ENCODE results near the gene CHMP2A.

The CHMP2A gene

GRCh38 chr19:58555369-58555885, 522 bp upstream of the CHMP2A start (continued):
- peak; percentile 31; the same call in 1 of the 2 replicates for TF ChIP-seq KLF9 (tag by site-specific recombination; IDR thresholded peaks at IDR 0.05; ENCODE audit: low read depth)

- Histone ChIP-seq H3K4me1 (ENCODE audit: control insufficient read depth, insufficient read depth, low read length) (peaks cover 11% of the 10 kb centered on the region), H3K27ac (ENCODE audit: extremely low read depth, low read depth, low read length) (peak overlapping the region; percentile 99), H3K36me3 (ENCODE audit: control insufficient read depth in 2 of 2, insufficient read depth in 1 of 2, low read length in 2 of 2) (peaks cover 33 to 70% of the 10 kb centered on the region in 2 experiments), H3K9me3 (ENCODE audit: control insufficient read depth, insufficient read depth, low read depth, low read length) (no peaks in the 10 kb centered on the region), H3K4me3 (ENCODE audit: low read depth, low read length) (peak overlapping the region; percentile 64)
- ChIA-PET CTCF (interaction anchor here (1.7 to 2.7 kb wide), 3 partner anchors 10 to 34 kb away, joined by 6 to 20 read pairs (median 10); partner anchors contain the start of genes TRIM28 and ZBTB45), POLR2A (interaction anchor here (0.7 to 4.6 kb wide), 13 partner anchors 8 to 292 kb away, joined by 3 to 128 read pairs (median 7); partner anchors contain the start of genes TRIM28, ZBTB45, ZNF446 and ZNF497)
- TF ChIP-seq PRDM10 (tag by site-specific recombination; IDR thresholded peaks at IDR 0.05), result peak; percentile 95
- no peak for TF ChIP-seq ZNF660 (tag by site-specific recombination; IDR thresholded peaks at IDR 0.05)
- TF ChIP-seq ZNF214 (tag by site-specific recombination; IDR thresholded peaks at IDR 0.05; ENCODE audit: borderline replicate concordance), result no peak
- peak; percentile 23 for TF ChIP-seq ZNF335 (tag by site-specific recombination; conservative IDR thresholded peaks at IDR 0.05)
Measured at GRCh38 chr19:58553799-58554493, 959 bp downstream of the CHMP2A start.

- Histone ChIP-seq H3K4me3 (ENCODE audit: low read depth, low read length) (no peak overlapping the region), H3K4me1 (ENCODE audit: control insufficient read depth, insufficient read depth, low read length) (peaks cover 11% of the 10 kb centered on the region), H3K27ac (ENCODE audit: extremely low read depth, low read depth, low read length) (no peak overlapping the region), H3K36me3 (ENCODE audit: control insufficient read depth in 2 of 2, insufficient read depth in 1 of 2, low read length in 2 of 2) (peaks cover 33 to 83% of the 10 kb centered on the region in 2 experiments), H3K9me3 (ENCODE audit: control insufficient read depth, insufficient read depth, low read depth, low read length) (no peaks in the 10 kb centered on the region)
- CTCF ChIA-PET, result interaction anchor here (1.0 to 2.7 kb wide), 2 partner anchors 32 kb away, joined by 3 to 20 read pairs; partner anchors contain the start of gene ZBTB45
- POLR2A ChIA-PET, result interaction anchor here (3.1 to 4.6 kb wide), 4 partner anchors 8 to 189 kb away, joined by 16 to 128 read pairs (median 51); partner anchors contain the start of genes TRIM28, ZBTB45 and ZNF497
- TF ChIP-seq ZNF10 (tag by site-specific recombination; IDR thresholded peaks at IDR 0.05) (peak; percentile 93), ZNF366 (tag by site-specific recombination; conservative IDR thresholded peaks at IDR 0.05) (0 out of 2 replicates have a peak, but pooled peaks have one; percentile 26), ZNF654 (tag by site-specific recombination; IDR thresholded peaks at IDR 0.05; ENCODE audit: low read depth) (no peak), ZBTB10 (tag by site-specific recombination; IDR thresholded peaks at IDR 0.05) (no peak)
Measured at GRCh38 chr19:58552655-58553054, 2.2 kb downstream of the CHMP2A start.
